GM23338 (cell line): ENCODE results near the gene CARD10. TPM values are rescaled to one million over a fixed set of nuclear protein-coding genes. Genes with fewer than 3 reads are reported as not detected.

Experiments
- ATAC-seq: fragments of 200-7000 bp; cut with Tn5 transposase; 3 replicates; pipeline ENCODE4 v1.9.1; 2020
- DNase-seq: peaks from one replicate; pipeline ENCODE4 v3.0.0-alpha.2; 2015; ENCODE audit warnings: low spot score
- H2AFZ ChIP-seq: fragments of 200-600 bp; sonication (generic); 2 replicates; pipeline ENCODE4 v1.8.0; 2016; ENCODE audit warnings: antibody characterized with exemption, mild to moderate bottlenecking, moderate library complexity
- H3F3A ChIP-seq: fragments of 200-600 bp; sonication (generic); replicated peaks from 2 replicates; pipeline ENCODE4 v1.8.0; 2017; ENCODE audit warnings: antibody characterized with exemption, mixed run types, low read depth
- H3K27ac ChIP-seq: fragments of 200-600 bp; sonication (generic); 2 replicates; pipeline ENCODE4 v1.6.1; 2016; ENCODE audit warnings: low read depth
- H3K27me3 ChIP-seq: fragments of 200-600 bp; sonication (generic); 2 replicates; pipeline ENCODE4 v1.8.0; 2016; ENCODE audit warnings: mild to moderate bottlenecking, mixed run types, moderate library complexity; ENCODE audit not compliant: insufficient read depth
- H3K36me3 ChIP-seq: fragments of 200-600 bp; sonication (generic); 2 replicates; pipeline ENCODE4 v1.8.0; 2016; ENCODE audit warnings: mild to moderate bottlenecking; ENCODE audit not compliant: insufficient read depth
- H3K4me1 ChIP-seq: fragments of 200-600 bp; sonication (generic); 2 replicates; pipeline ENCODE4 v1.8.0; 2016; ENCODE audit warnings: mild to moderate bottlenecking, moderate library complexity; ENCODE audit not compliant: insufficient read depth
- H3K4me2 ChIP-seq: fragments of 200-600 bp; sonication (generic); 2 replicates; pipeline ENCODE4 v1.7.1; 2017; ENCODE audit warnings: mixed run types
- H3K4me3 ChIP-seq: fragments of 200-600 bp; sonication (generic); 2 replicates; pipeline ENCODE4 v1.6.1; 2016; ENCODE audit warnings: mixed run types
- H3K79me2 ChIP-seq: fragments of 200-600 bp; sonication (generic); replicated peaks from 2 replicates; pipeline ENCODE4 v1.8.0; 2017; ENCODE audit warnings: mild to moderate bottlenecking; ENCODE audit not compliant: insufficient read depth
- H3K9me2 ChIP-seq: fragments of 200-600 bp; sonication (generic); 2 replicates; pipeline ENCODE4 v1.8.0; 2017; ENCODE audit not compliant: insufficient read depth
- H4K20me1 ChIP-seq: fragments of 200-600 bp; sonication (generic); replicated peaks from 2 replicates; pipeline ENCODE4 v1.8.0; 2017; ENCODE audit warnings: mild to moderate bottlenecking; ENCODE audit not compliant: insufficient read depth
- H3K27ac Mint-ChIP-seq: 2 replicates; pipeline ENCODE4 v1.8.0; 2020; ENCODE audit warnings: inconsistent platforms, mild to moderate bottlenecking, moderate library complexity, mixed read lengths
- H3K27me3 Mint-ChIP-seq: 3 replicates; pipeline ENCODE4 v1.8.0; 2022; ENCODE audit warnings: low read depth, mild to moderate bottlenecking, moderate library complexity, mixed read lengths, inconsistent platforms; ENCODE audit not compliant: insufficient read depth, poor library complexity
- H3K36me3 Mint-ChIP-seq: 3 replicates; pipeline ENCODE4 v1.8.0; 2021; ENCODE audit warnings: low read depth, mild to moderate bottlenecking, inconsistent platforms, moderate library complexity, mixed read lengths
- H3K4me1 Mint-ChIP-seq: 3 replicates; pipeline ENCODE4 v1.8.0; 2020; ENCODE audit warnings: mild to moderate bottlenecking, inconsistent platforms, mixed read lengths
- H3K4me3 Mint-ChIP-seq: 3 replicates; pipeline ENCODE4 v1.8.0; 2021; ENCODE audit warnings: moderate library complexity, mild to moderate bottlenecking, inconsistent platforms, mixed read lengths
- H3K9me3 Mint-ChIP-seq: 3 replicates; pipeline ENCODE4 v1.8.0; 2020; ENCODE audit warnings: moderate library complexity, mild to moderate bottlenecking, inconsistent platforms, mixed read lengths
- CREB1 ChIP-seq: fragments of 250-450 bp; sonication (Bioruptor Pico); IDR thresholded peaks from 2 replicates; pipeline ENCODE4 v1.5.0; 2020; ENCODE audit warnings: low read depth, mild to moderate bottlenecking, moderate library complexity
- CTCF ChIP-seq, 2 experiments: fragments of 200-600 bp in 1 of 2; sonication (generic) in 1 of 2; conservative IDR thresholded peaks; 2 replicates each; pipeline versions ENCODE4 v1.5.1 to v1.6.1; 2016 to 2017; ENCODE audit warnings: antibody characterized with exemption in 2 of 2, low read depth in 2 of 2, mild to moderate bottlenecking in 2 of 2, moderate library complexity in 1 of 2
- ETS1 ChIP-seq: IDR thresholded peaks from 2 replicates; pipeline ENCODE4 v1.6.1; 2016; ENCODE audit warnings: antibody characterized with exemption
- EZH2 ChIP-seq: fragments of 200-600 bp; sonication (generic); IDR thresholded peaks from one replicate; pipeline ENCODE4 v1.8.0; 2017; ENCODE audit warnings: antibody characterized with exemption, mild to moderate bottlenecking, low read depth; ENCODE audit not compliant: unreplicated experiment
- EZH2phosphoT487 ChIP-seq: fragments of 200-600 bp; sonication (generic); IDR thresholded peaks from one replicate; pipeline ENCODE4 v1.8.1; 2018; ENCODE audit warnings: antibody characterized with exemption; ENCODE audit not compliant: unreplicated experiment
- JUNB ChIP-seq: IDR thresholded peaks from one replicate; pipeline ENCODE4 v1.6.1; 2016; ENCODE audit warnings: antibody characterized with exemption; ENCODE audit not compliant: unreplicated experiment
- NANOG ChIP-seq: IDR thresholded peaks from 2 replicates; pipeline ENCODE4 v1.6.1; 2016; ENCODE audit warnings: antibody characterized with exemption, borderline replicate concordance
- POLR2AphosphoS5 ChIP-seq: IDR thresholded peaks from 2 replicates; pipeline ENCODE4 v1.6.1; 2016; ENCODE audit warnings: antibody characterized with exemption, low read depth
- REST ChIP-seq: IDR thresholded peaks from one replicate; pipeline ENCODE4 v1.6.1; 2018; ENCODE audit warnings: antibody characterized with exemption; ENCODE audit not compliant: unreplicated experiment
- STAT1 ChIP-seq: IDR thresholded peaks from one replicate; pipeline ENCODE4 v1.6.1; 2016; ENCODE audit warnings: antibody characterized with exemption; ENCODE audit not compliant: unreplicated experiment
- ZNF114 ChIP-seq: fragments of 250-450 bp; sonication (Bioruptor Pico); IDR thresholded peaks from 2 replicates; pipeline ENCODE4 v1.5.0; 2020; ENCODE audit warnings: mild to moderate bottlenecking, moderate library complexity
- ZNF331 ChIP-seq: fragments of 250-450 bp; sonication (Bioruptor Pico); IDR thresholded peaks from 2 replicates; pipeline ENCODE4 v1.5.0; 2020; ENCODE audit warnings: low read depth, mild to moderate bottlenecking, moderate library complexity
- ZNF462 ChIP-seq: fragments of 250-450 bp; sonication (Bioruptor Pico); IDR thresholded peaks from 2 replicates; pipeline ENCODE4 v1.5.0; 2020; ENCODE audit warnings: mild to moderate bottlenecking, moderate library complexity
- polyA plus RNA-seq: library from polyadenylated mRNA; unstranded; fragments of >200 nt; fragmentation: Nextera tagmentation; extraction: Ambion mirVana; gene quantifications from 2 replicates; pipeline ENCODE4 v1.2.1, GENCODE V29; 2016
- total RNA-seq: library from RNA; depleted of rRNA; stranded (reverse); fragments of >200 nt; shearing (Covaris generic); gene quantifications from 2 replicates; pipeline ENCODE4 v1.2.3, GENCODE V29; 2014

The CARD10 gene
- total and polyA plus RNA-seq, 2 experiments from 2014 or later: 5.4 to 17.2 TPM

- Mint-ChIP-seq H3K36me3 (peaks cover 5% of the 10 kb centered on the region; the same call in 2 of the 3 replicates), H3K4me3 (no peak overlapping the region), H3K9me3 (peaks cover 3% of the 10 kb centered on the region; the same call in 2 of the 3 replicates), H3K27ac (no peak overlapping the region), H3K27me3 (peaks cover 21% of the 10 kb centered on the region), H3K4me1 (peaks cover 14% of the 10 kb centered on the region)
- H4K20me1 ChIP-seq: no peaks in the 10 kb centered on the region
- no peak for ATAC-seq
- peaks cover 9% of the 10 kb centered on the region; the same call in 1 of the 2 replicates for H3K4me1 ChIP-seq
- peak overlapping the region; percentile 32; the same call in 1 of the 2 replicates for H2AFZ ChIP-seq
- H3F3A ChIP-seq: peaks cover 4% of the 10 kb centered on the region; the same call in 1 of the 2 replicates
- no peaks in the 10 kb centered on the region for H3K9me2 ChIP-seq
- H3K27ac ChIP-seq: no peak overlapping the region
- no peak overlapping the region for H3K4me2 ChIP-seq
- H3K79me2 ChIP-seq: no peaks in the 10 kb centered on the region
- H3K36me3 ChIP-seq: no peaks in the 10 kb centered on the region
- H3K4me3 ChIP-seq: no peak overlapping the region
- peaks cover 32% of the 10 kb centered on the region for H3K27me3 ChIP-seq
- TF ChIP-seq POLR2AphosphoS5 (no peak), EZH2 (no peak), EZH2phosphoT487 (no peak), CREB1 (CRISPR knock-in tag) (no peak), CTCF (conservative IDR thresholded peaks at IDR 0.05; ENCODE audit: low read depth in 2 of 2) (no peak), ZNF462 (CRISPR knock-in tag) (no peak), ZNF114 (CRISPR knock-in tag) (no peak), ETS1 (no peak), REST (no peak), STAT1 (no peak), JUNB (no peak), NANOG (no peak), ZNF331 (CRISPR knock-in tag) (no peak)
- no peak for DNase-seq
Observed at GRCh38 chr22:37521236-37521739, 2.1 kb upstream of the CARD10 start.
